Upper lobe of left lung (tissue), 4 donors: ENCODE results near the gene PCDHA3.

ENCODE experiments used
- EP300 ChIP-seq, 4 donors: sonication (generic); formaldehyde crosslinking; IDR thresholded peaks; one replicate each; pipeline ENCODE4 v1.5.1; 2017; ENCODE audit warnings: antibody characterized with exemption in 4 of 4, control low read depth in 2 of 4
- POLR2A ChIP-seq, 4 donors: fragments of 450-650 bp; IDR thresholded peaks; one replicate each; pipeline ENCODE4 v1.5.1; 2016 to 2017; ENCODE audit warnings: antibody characterized with exemption in 4 of 4, mild to moderate bottlenecking in 2 of 4
- POLR2AphosphoS5 ChIP-seq, 2 donors: sonication (generic); formaldehyde crosslinking; IDR thresholded peaks; one replicate each; pipeline ENCODE4 v1.5.1; 2017; ENCODE audit warnings: antibody characterized with exemption in 2 of 2
- TF ChIP-seq, protein P1 (sequence below), 6 experiments: fragments of 450-650 bp in 4 of 6; fragments of 200-600 bp in 2 of 6; sonication (generic) in 2 of 6; IDR thresholded peaks; one replicate each; pipeline ENCODE4 v1.5.1; 2016 to 2019; ENCODE audit warnings: antibody characterized with exemption in 6 of 6

DNA sequence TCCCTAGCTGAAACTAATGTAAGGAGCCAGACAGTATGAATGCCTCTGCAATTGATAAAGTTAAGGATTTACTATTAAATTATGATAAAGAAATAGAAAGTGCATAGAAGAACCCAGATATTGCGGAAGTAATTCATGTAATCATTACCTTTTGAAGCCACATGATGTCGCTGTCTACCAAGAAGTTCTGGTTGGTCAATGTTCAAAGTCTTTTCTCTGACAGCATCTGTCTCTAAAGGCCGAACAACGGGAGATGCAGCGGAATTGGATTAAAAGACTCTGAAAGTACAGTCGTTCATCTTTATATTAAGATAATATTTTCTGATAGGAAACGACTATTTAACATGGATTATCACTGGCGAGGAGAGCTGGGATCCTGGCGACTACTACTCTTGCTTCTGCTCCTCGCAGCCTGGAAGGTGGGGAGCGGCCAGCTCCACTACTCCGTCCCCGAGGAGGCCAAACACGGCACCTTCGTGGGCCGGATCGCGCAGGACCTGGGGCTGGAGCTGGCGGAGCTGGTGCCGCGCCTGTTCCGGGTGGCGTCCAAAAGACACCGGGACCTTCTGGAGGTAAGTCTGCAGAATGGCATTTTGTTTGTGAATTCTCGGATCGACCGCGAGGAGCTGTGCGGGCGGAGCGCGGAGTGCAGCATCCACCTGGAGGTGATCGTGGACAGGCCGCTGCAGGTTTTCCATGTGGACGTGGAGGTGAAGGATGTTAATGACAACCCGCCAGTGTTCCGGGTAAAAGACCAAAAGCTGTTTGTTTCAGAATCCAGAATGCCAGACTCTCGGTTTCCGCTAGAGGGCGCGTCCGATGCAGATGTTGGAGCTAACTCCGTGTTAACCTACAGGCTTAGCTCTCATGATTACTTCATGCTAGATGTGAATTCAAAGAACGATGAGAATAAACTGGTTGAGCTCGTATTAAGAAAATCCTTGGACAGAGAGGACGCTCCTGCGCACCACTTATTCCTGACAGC is 40.4 kb downstream of the PCDHA3 start, which contains the start of gene PCDHA8:
- TF ChIP-seq, protein P1, sequence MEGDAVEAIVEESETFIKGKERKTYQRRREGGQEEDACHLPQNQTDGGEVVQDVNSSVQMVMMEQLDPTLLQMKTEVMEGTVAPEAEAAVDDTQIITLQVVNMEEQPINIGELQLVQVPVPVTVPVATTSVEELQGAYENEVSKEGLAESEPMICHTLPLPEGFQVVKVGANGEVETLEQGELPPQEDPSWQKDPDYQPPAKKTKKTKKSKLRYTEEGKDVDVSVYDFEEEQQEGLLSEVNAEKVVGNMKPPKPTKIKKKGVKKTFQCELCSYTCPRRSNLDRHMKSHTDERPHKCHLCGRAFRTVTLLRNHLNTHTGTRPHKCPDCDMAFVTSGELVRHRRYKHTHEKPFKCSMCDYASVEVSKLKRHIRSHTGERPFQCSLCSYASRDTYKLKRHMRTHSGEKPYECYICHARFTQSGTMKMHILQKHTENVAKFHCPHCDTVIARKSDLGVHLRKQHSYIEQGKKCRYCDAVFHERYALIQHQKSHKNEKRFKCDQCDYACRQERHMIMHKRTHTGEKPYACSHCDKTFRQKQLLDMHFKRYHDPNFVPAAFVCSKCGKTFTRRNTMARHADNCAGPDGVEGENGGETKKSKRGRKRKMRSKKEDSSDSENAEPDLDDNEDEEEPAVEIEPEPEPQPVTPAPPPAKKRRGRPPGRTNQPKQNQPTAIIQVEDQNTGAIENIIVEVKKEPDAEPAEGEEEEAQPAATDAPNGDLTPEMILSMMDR (IDR thresholded peaks at IDR 0.05): no peak
- no peak for TF ChIP-seq EP300 (IDR thresholded peaks at IDR 0.05)
- no peak for TF ChIP-seq POLR2A (IDR thresholded peaks at IDR 0.05)
- TF ChIP-seq POLR2AphosphoS5 (IDR thresholded peaks at IDR 0.05): no peak
